Measurements from ENCODE around the gene TBC1D14.
"Not testable (repeated sequence)": the region's sequence is repeated elsewhere in the genome, so short reads cannot be mapped to it uniquely, and the experiment has no call there.

The TBC1D14 gene

GRCh38 chr4:6909113-6909969, at the start of gene TBC1D14:
TBC1D14 (plus strand) TSS chr4:6909826; CDS start chr4:6923390, 13,564 bp downstream.
- DNase-seq: peak; percentile 85

DNA sequence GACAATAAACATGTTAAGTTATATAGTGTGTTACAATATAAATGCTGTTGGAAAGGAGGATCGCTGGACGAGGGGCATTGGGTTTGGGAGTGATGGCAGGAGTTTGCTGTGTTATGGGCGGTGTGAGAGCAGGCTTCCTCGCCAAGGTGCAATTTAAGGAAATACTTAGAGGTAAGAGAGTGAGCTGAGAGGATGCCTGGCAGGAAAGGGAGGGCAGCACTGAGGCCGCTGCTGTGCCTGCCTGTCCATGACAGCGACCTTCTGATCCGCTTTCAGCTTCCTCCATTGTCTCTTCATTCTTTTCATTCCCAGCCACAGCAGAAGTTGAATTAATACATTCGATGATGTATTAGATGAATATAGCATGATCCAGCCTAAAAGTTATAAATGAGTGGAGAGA, 41.2 kb upstream of the TBC1D14 start:
- no peak for DNase-seq

GRCh38 chr4:6869944-6870343, 39.7 kb upstream of the TBC1D14 start:
- no peak for DNase-seq

GRCh38 chr4:6873291-6873690, 36.3 kb upstream of the TBC1D14 start:
- DNase-seq: no peak

- DNase-seq: peak; percentile 84
Measured at GRCh38 chr4:6873792-6874461, 35.7 kb upstream of the TBC1D14 start.

DNA sequence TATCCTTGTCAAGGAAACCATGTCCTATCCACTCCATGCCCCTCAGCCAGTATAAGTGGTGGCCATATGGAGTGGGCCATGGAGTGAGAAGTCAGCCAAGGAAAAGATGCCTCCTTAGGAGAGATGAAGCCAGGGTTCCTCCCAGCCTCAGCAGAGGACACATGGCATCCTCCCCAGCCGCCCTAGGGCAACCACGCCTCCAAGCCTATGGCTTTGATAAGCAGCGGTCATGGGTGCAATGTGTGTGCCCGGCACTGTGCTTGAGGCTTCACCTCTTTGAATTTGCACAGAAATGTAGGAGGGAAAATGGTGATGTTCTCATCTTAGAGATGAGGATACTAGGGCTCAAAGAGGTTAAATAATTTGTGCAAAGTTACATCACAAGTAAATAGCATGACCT, 34.6 kb upstream of the TBC1D14 start:
- DNase-seq: no peak

DNA sequence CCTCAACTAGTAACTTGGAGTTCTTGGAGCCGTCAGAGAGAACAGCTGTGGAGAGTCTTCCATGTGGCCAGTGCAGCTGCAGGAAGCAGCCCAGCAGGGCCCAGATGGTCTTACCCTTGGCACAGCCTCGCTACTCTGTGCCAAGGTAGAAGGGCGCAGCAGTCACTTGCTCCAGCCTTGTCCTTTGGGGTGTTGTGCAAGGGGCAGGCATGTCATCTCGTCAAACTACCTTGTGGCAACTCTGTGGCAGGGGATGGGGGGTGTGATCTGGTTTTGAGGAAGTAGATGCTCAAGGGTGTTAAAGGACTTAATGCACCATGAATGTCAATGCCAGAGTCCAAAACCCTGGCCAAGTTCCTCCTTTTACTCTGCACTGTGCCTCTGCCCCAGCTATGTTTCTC, 34.2 kb upstream of the TBC1D14 start:
- no peak for DNase-seq

GRCh38 chr4:6876440-6876839, 33.2 kb upstream of the TBC1D14 start:
- DNase-seq: no peak

DNA sequence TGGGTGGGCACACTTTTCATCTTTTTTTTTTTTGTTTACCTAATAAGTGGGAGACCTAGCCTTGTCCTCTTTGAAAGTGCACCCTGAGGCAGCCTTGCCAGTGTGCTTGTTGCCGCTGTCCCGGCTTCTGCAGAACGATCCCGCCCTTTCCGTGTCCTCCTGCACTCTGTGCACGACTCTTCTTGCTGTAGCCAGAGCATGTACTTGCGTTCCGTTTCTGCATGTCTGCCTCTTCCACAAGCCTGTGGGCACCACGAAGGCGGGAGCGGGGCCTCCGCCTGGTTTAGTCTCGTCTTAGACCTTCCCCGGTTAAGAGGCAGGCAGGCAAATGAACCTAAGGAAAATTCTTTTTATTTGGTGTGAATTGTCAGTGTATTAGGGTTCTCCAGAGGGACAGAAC, 32.6 kb upstream of the TBC1D14 start:
- no peak for DNase-seq

GRCh38 chr4:6878451-6879059, 31.1 kb upstream of the TBC1D14 start:
- DNase-seq: no peak

- DNase-seq: no peak
Measured at GRCh38 chr4:6880691-6881090, 28.9 kb upstream of the TBC1D14 start.

- no peak for DNase-seq
Measured at GRCh38 chr4:6881908-6882307, 27.7 kb upstream of the TBC1D14 start.

DNA sequence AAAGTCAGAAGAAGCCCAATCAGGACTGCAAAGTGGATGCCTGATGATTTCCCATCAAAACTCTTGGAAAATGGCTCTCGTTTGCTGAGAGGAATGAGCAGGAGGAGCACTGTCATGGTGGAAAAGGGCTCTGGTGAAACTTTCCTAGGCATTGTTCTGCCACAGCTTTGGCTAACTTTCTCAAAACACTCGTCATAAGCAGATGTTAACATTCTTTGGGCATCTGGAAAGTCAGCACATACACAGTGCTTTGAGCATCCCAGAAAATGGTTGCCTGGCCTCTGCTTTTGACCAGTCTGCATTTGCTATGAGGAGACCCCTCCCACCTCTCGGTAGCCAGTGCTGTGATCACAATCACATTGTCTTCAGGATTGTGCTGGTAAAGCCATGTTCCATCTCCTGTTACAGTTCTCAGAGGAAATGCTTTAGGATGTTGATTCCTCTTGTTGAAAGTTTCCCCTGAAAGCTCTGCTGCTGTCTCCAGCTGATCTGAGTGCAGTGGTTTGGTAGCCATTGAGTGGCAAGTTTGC, 25.2 kb upstream of the TBC1D14 start:
- no peak for DNase-seq

GRCh38 chr4:6885953-6886557, 23.6 kb upstream of the TBC1D14 start:
- DNase-seq: no peak

- DNase-seq: no peak
Measured at GRCh38 chr4:6886886-6887285, 22.7 kb upstream of the TBC1D14 start.

DNA sequence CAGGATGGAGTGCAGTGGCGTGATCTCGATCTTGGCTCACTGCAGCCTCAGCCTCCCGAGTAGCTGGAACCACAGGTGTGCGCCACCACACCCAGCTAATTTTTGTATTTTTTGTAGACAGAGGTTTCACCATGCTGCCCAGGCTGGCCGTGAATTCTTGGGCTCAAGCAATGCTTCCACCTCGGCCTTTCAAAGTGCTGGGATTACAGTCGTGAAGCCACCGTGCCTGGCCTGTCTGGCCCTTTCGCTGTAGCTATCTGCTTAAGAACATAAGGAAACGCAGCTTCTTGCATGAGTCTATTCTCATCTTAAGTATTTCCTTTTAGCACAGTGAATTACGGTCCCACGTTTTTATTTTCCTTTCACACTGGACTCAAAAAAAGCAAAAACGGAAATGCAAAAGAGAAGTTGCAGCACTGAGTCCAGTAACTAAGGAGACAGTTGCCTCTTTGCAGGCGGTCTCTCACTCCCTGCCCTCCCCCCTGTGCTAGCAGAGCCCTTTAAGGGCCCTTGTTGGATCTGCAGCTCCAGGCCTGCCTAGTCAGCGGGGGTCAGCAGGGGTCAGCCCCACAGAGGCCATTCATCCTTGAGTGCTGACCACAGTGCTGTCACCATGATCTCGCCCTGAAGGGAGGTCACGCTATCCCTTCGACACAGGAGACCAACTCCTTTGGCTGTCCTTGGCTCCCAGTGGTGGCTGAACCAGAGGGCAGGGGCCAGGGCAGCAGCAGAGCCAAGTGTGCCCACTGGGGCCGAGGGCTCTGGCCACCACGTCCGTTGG, 21.8 kb upstream of the TBC1D14 start:
- no peak for DNase-seq

DNA sequence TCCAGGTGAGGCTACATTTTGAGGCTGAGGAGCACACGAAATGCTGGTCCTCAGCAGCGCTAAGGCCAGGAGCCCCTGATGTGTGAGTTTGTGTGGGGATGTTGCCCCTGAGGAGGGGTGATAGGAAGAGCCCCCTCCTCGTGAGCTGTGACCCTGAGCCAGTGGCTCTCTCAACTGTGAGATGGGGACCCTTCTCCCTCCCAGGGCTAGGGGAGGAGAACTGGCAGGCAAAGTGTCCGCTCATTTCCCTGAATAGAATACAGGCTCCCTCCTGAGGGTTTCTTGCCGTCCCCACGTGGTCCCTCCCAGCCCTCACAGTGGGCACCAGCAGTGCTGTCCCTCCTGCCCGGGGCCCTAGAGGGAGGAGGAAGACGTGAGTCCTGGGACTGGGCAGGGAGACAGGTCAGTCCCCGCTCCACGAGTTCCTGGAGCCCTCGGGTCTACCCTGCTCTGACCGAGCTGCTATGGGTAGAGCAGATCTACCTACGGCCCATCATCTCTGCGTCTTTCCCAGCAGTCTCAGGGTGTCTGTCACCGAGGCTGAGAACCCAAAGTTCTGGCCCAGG, 21.0 kb upstream of the TBC1D14 start:
- DNase-seq: no peak

- DNase-seq: no peak
Measured at GRCh38 chr4:6889101-6889735, 20.4 kb upstream of the TBC1D14 start.

GRCh38 chr4:6889736-6890324, 19.8 kb upstream of the TBC1D14 start:
- DNase-seq: no peak

GRCh38 chr4:6890358-6890757, 19.3 kb upstream of the TBC1D14 start:
- no peak for DNase-seq

DNA sequence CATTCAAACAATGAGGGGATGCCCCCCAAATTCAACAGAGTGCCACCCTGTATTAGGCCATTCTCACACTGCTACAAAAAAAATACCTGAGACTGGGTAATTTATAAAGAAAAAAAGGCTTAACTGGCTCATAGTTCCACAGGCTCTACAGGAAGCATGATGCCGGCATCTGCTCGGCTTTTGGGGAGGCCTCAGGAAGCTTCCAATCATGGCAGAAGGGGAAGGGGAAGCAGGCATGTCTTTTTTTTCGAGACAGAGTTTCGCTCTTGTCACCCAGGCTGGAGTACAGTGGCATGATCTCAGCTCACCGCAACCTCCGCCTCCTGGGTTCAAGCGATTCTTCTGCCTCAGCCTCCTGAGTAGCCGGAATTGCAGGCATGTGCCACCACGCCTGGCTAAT, 18.7 kb upstream of the TBC1D14 start:
- not testable (repeated sequence) for DNase-seq
